ENCODE data around the gene USP50.

The USP50 gene

GRCh38 chr15:50458348-50459112, 87.9 kb downstream of the USP50 start:
- no peak overlapping the region for H3K4me3 ChIP-seq (ENCODE audit: low read depth in 1 of 2, low read length in 2 of 2)
- H3K27ac ChIP-seq (ENCODE audit: low read depth, low read length), result no peak overlapping the region
- no peaks in the 10 kb centered on the region for H3K9me3 ChIP-seq (ENCODE audit: low read length)
- no peaks in the 10 kb centered on the region for H3K27me3 ChIP-seq (ENCODE audit: control insufficient read depth in 1 of 2, insufficient read depth in 2 of 2, low read length in 2 of 2)
- H3K36me3 ChIP-seq (ENCODE audit: insufficient read depth, low read length), result peaks cover 16% of the 10 kb centered on the region
- no peaks in the 10 kb centered on the region for H3K4me1 ChIP-seq (ENCODE audit: insufficient read depth, low read length)
- H3K9ac ChIP-seq (ENCODE audit: low read length), result no peak overlapping the region

- Histone ChIP-seq H3K36me3 (ENCODE audit: insufficient read depth, low read length) (peaks cover 12% of the 10 kb centered on the region), H3K27ac (ENCODE audit: low read depth, low read length) (no peak overlapping the region), H3K4me3 (ENCODE audit: low read depth in 1 of 2, low read length in 2 of 2) (no peak overlapping the region), H3K4me1 (ENCODE audit: insufficient read depth, low read length) (no peaks in the 10 kb centered on the region), H3K27me3 (ENCODE audit: control insufficient read depth in 1 of 2, insufficient read depth in 2 of 2, low read length in 2 of 2) (no peaks in the 10 kb centered on the region), H3K9me3 (ENCODE audit: low read length) (no peaks in the 10 kb centered on the region), H3K9ac (ENCODE audit: low read length) (no peak overlapping the region)
Observed at GRCh38 chr15:50452927-50453326, 93.5 kb downstream of the USP50 start.

All from muscle layer of colon (tissue), 2 donors.